Spinal cord (tissue), 10 donors: Measurements from ENCODE around the gene UNC5C. TPM values are rescaled to one million over a fixed set of nuclear protein-coding genes. Genes with fewer than 3 reads are reported as not detected.

Experiments
- DNase-seq, 6 donors: peaks; one replicate each; pipeline versions ENCODE4 v3.0.0 to v3.0.0-alpha.2; 2013 to 2015; ENCODE audit warnings: low spot score in 6 of 6, low read depth in 4 of 6
- H3K27ac ChIP-seq: one replicate; pipeline ENCODE4 v1.5.1; 2013; ENCODE audit warnings: low read depth, low read length, control low read depth
- H3K27me3 ChIP-seq: one replicate; pipeline ENCODE4 v1.6.1; 2013; ENCODE audit warnings: low read length; ENCODE audit not compliant: control insufficient read depth, insufficient read depth
- H3K36me3 ChIP-seq: one replicate; pipeline ENCODE4 v1.6.1; 2013; ENCODE audit warnings: low read length; ENCODE audit not compliant: control insufficient read depth, insufficient read depth
- H3K4me1 ChIP-seq: one replicate; pipeline ENCODE4 v1.6.1; 2013; ENCODE audit warnings: low read length; ENCODE audit not compliant: control insufficient read depth, insufficient read depth
- H3K4me3 ChIP-seq: one replicate; pipeline ENCODE4 v1.5.1; 2013; ENCODE audit warnings: low read depth, low read length, control low read depth
- H3K9me3 ChIP-seq: one replicate; pipeline ENCODE4 v1.6.1; 2013; ENCODE audit warnings: low read length; ENCODE audit not compliant: control insufficient read depth, insufficient read depth
- WGBS: methylation state at CpG from one replicate; pipeline ENCODE4 v1.1.5; 2013; ENCODE audit warnings: missing lambda C conversion rate; ENCODE audit not compliant: insufficient coverage; 5-methylcytosine and 5-hydroxymethylcytosine counted together
- polyA plus RNA-seq, 2 donors: library from polyadenylated mRNA; unstranded; fragments of 120-200 nt; gene quantifications; one replicate each; pipeline ENCODE4 v1.2.1, GENCODE V29; 2013; ENCODE audit not compliant: insufficient read length in 2 of 2
- total RNA-seq, 2 donors: library from RNA; depleted of rRNA in 1 of 2; stranded (reverse); fragments of 120-200 nt in 1 of 2; fragments of >200 nt in 1 of 2; gene quantifications; one replicate each; pipeline versions ENCODE4 v1.2.3 to v1.2.4, GENCODE V29; 2013 to 2014
- donor health status: healthy.

The UNC5C gene
- total and polyA plus RNA-seq, 4 donors: 11.3 to 33.2 (median 20.7) TPM

DNA sequence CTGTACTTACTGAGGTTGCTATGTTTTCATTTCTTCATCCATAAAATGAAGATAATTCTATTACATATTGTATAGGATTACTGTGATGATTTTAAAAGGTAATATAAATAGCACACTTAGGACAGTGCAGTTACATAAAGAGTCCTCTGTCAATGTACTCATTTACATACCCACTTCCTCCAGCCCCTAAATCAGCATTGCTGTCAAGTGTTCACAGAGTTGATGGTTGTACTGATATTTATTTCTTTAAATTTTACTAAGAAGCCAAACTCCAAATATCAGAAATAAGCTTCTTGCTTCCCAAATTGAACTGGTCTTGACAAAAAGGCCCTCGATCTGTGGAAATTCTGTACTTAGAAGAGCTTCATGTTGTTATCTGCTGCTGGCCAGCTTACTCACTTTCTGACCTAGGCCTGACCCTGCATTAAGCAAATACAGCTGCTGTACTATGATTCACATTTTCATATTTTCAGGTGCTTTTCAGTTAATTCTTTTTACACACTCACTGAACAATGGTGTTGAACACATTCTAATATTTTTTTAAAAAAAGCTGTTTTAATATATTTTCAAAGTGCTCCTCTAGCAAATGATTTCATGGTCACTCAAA, 259.6 kb downstream of the UNC5C start:
- H3K4me3 ChIP-seq: no peak overlapping the region
- no peaks in the 10 kb centered on the region for H3K27me3 ChIP-seq
- no peak for DNase-seq
- no peaks in the 10 kb centered on the region for H3K4me1 ChIP-seq
- H3K36me3 ChIP-seq: no peaks in the 10 kb centered on the region
- WGBS: 80% methylated on average over 1 of the region's 1 CpG
- H3K27ac ChIP-seq: no peak overlapping the region
- H3K9me3 ChIP-seq: no peaks in the 10 kb centered on the region

DNA sequence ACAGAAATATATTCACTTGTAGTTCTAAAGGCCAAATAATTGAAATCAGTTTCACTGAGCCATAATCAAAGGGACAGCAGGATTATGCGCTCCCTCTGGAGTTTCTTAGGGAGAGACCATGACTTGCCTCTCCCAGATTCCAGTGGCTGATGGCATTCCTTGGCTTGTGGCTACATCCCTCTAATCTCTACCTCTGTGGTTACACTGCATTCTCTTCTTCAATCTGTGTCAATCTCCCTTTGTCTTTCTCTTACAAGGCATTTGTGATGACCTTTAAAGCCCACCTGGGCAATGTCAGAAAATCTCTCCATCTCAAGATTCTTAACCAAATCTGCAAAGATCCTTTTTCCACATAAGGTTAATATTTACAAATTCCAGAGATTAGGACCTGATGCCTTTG, 260.2 kb downstream of the UNC5C start:
- H3K4me1 ChIP-seq: no peaks in the 10 kb centered on the region
- no peak overlapping the region for H3K4me3 ChIP-seq
- H3K36me3 ChIP-seq: no peaks in the 10 kb centered on the region
- DNase-seq: no peak
- H3K27me3 ChIP-seq: no peaks in the 10 kb centered on the region
- WGBS: 100% methylated on average over 1 of the region's 1 CpG
- no peaks in the 10 kb centered on the region for H3K9me3 ChIP-seq
- H3K27ac ChIP-seq: no peak overlapping the region

DNA sequence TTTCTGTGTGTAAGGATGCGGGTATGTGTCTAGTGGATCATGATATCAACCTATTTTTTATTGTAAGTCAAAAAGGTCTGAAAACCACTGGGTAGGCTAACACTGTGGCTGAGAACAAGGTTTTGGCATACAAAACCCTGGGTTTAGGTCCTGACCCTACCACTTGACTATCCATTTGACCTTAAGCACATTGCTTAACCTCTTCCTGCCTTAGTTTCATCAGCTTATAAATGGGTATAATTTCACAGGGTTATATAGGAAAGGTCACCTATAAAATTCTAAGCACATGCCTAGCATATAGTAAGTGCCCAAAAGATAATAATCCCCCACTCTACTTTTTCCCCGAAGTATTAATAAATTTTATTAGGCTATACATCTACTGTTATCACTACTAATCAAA, 263.0 kb downstream of the UNC5C start:
- H3K4me3 ChIP-seq: no peak overlapping the region

DNA sequence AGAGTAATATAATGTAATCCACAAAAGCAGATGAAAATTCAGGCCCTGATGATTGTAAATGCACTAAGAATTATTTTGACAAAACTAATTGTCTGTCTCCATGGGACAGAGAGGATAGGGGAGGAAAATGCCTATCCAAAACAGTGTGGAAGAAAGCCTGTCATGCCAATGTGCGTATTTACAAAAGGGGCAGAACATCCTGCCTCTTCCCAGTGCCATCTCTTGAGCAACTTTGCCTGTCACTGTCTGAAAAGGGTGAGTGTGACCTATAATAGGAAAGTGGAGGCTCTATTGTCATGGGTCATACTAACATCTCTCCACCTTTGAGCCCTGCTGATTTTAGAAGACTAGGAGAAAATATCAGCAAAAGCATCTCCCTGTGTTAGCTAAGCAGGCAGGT, 264.1 kb downstream of the UNC5C start:
- H3K4me1 ChIP-seq: no peaks in the 10 kb centered on the region
- no peaks in the 10 kb centered on the region for H3K9me3 ChIP-seq
- no peaks in the 10 kb centered on the region for H3K27me3 ChIP-seq
- no peak overlapping the region for H3K4me3 ChIP-seq
- no peaks in the 10 kb centered on the region for H3K36me3 ChIP-seq
- no peak overlapping the region for H3K27ac ChIP-seq
- DNase-seq: no peak
- 86% methylated on average over 1 of the region's 1 CpG for WGBS

More for the DNA sequence above, 263.0 kb downstream of the UNC5C start:
- H3K27me3 ChIP-seq: no peaks in the 10 kb centered on the region
- WGBS: no CpG with 5 or more reads among the region's 2 CpGs
- no peak for DNase-seq
- H3K27ac ChIP-seq: no peak overlapping the region
- no peaks in the 10 kb centered on the region for H3K9me3 ChIP-seq
- H3K4me1 ChIP-seq: no peaks in the 10 kb centered on the region
- no peaks in the 10 kb centered on the region for H3K36me3 ChIP-seq

DNA sequence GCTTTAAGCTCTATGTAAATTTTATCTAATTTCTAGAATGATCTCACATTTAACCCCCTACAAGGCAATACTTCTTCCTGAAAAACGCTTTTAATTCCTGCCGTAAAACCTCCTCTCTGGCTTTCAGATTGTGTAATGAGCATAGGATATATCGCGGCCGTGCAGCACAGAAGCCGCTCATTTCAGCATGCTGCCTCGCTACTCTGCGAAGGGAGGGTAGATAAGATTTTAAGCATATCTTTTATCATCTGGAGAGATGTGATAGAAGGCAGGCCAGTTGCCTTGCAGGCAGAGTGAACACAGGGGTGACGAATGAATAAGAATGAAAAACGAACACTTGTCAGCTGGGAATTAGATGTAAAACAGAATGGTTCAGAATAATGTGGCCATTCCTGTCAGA, 265.5 kb downstream of the UNC5C start:
- H3K27ac ChIP-seq: no peak overlapping the region

DNA sequence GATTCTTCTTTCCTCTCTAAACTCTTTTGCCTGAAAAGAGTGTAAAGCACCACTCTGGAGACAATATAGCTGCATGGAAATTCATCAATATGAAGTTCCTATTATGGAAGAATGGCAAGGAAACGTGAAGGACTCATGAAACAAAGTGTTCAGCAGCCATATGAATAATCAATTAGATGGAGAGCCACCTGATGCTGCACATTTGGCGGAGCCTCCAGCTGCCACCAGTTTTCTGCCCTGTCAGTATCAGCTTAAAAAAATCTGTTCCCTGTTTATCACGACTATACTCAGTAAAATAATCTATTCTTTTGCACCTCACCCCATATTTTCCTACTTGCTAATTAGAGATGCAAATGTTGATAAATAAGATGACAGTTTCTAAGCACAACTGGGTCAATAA, 276.0 kb downstream of the UNC5C start:
- Histone ChIP-seq H3K4me1 (no peaks in the 10 kb centered on the region), H3K27me3 (no peaks in the 10 kb centered on the region), H3K36me3 (no peaks in the 10 kb centered on the region), H3K9me3 (no peaks in the 10 kb centered on the region), H3K27ac (no peak overlapping the region), H3K4me3 (no peak overlapping the region)
- WGBS: 38% methylated on average over 2 of the region's 3 CpGs
- peak in 2 of 6 donors; percentile 27 to 35 for DNase-seq

More for the DNA sequence above, 265.5 kb downstream of the UNC5C start:
- WGBS: 56% methylated on average over 8 of the region's 10 CpGs
- no peak overlapping the region for H3K4me3 ChIP-seq
- DNase-seq: peak in 2 of 6 donors; percentile 26 to 75
- H3K36me3 ChIP-seq: no peaks in the 10 kb centered on the region
- no peaks in the 10 kb centered on the region for H3K9me3 ChIP-seq
- no peaks in the 10 kb centered on the region for H3K27me3 ChIP-seq
- H3K4me1 ChIP-seq: no peaks in the 10 kb centered on the region

DNA sequence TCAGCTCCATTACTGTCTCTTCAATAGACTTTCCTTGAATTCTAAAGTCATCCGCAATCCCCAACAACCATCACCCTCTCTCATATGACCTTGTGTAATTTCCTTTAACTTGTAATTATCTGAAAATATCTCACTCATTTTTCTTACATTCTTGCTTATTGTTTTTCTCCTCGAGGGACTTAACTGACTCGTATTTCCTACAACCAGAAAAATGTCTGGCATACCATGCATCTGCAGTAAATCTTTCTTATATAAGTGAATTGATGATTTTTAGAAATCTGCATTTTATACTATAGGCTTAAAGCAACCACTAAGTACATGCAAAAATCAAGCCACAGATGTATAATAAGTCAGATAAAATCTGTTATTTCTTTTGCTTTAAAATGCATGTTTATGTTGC, 276.7 kb downstream of the UNC5C start:
- WGBS: 100% methylated on average over 1 of the region's 3 CpGs
- Histone ChIP-seq H3K9me3 (no peaks in the 10 kb centered on the region), H3K27ac (no peak overlapping the region), H3K4me3 (no peak overlapping the region), H3K36me3 (no peaks in the 10 kb centered on the region), H3K27me3 (no peaks in the 10 kb centered on the region), H3K4me1 (no peaks in the 10 kb centered on the region)
- no peak for DNase-seq

DNA sequence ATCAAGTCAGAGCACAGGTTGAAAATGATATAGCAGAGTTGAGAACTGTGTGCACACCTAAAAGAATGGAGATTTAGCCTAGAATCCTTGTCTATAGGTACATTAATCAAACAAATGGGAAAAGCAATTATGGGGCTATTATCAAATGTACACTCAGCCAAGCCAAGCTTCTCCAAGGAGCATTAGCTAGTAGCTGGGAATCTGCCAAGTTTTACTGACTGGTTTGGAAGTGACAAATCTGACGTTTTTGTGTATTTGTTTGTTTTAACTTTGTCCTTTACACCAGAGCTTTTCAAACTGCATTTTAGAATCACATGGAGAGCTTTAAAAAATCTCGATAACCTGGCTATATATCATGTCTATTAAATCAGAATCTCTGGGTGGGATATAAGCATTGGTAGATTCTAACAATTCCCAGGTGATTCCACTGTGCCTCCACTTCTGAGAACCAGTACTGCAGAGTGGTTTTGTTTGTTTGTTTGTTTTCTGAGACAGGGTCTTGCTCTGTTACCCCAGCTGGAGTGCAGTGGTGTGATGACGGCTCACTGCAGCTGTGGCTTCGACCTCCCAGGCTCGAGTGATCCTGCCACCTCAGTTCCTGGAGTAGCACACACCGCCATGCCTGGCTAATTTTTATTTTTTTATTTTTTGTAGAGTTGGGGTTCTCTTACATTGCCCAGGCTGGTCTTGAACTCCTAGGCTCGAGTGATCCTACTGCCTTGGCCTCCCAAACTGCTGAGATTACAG, 279.8 kb downstream of the UNC5C start:
- Histone ChIP-seq H3K36me3 (no peaks in the 10 kb centered on the region), H3K9me3 (no peaks in the 10 kb centered on the region), H3K4me1 (no peaks in the 10 kb centered on the region), H3K4me3 (no peak overlapping the region), H3K27me3 (no peaks in the 10 kb centered on the region), H3K27ac (no peak overlapping the region)
- 86% methylated on average over 4 of the region's 7 CpGs for WGBS
- peak in 2 of 6 donors; percentile 42 to 80 for DNase-seq

DNA sequence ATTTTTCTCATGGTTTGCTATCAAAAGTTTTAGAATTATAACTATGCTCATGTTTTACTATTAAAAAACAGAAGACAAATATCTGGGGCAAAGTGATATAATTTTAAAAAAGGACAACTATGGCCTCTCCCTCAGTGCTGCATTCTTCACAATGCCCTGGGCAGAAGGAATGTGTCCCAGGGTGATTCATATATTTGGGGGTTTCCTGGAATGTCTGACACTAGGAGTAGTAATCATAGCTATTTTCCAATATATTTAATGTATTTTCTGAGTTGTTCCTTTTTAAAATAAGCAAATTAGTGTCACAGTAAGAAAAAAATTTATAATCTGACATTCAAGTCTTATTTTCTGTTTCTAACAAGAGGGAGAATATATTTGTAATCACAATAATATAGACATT, 281.7 kb downstream of the UNC5C start:
- Histone ChIP-seq H3K27ac (no peak overlapping the region), H3K27me3 (no peaks in the 10 kb centered on the region), H3K4me1 (no peaks in the 10 kb centered on the region), H3K9me3 (no peaks in the 10 kb centered on the region), H3K36me3 (no peaks in the 10 kb centered on the region), H3K4me3 (no peak overlapping the region)
- DNase-seq: no peak
